CD4-positive, alpha-beta memory T cell (primary cell): Measurements from ENCODE around the gene KCNN2. TPM values are rescaled to one million over a fixed set of nuclear protein-coding genes. Genes with fewer than 3 reads are reported as not detected.

Source experiments
- CTCF ChIA-PET: fragments of 350-600 bp; sonication (Branson Sonifier 250); formaldehyde crosslinking; loops from one replicate; lab custom pipeline; 2021; ENCODE audit warnings: inconsistent platforms; ENCODE audit not compliant: partially characterized antibody; lab: Charles Lee
- POLR2A ChIA-PET: fragments of 350-600 bp; sonication (Branson Sonifier 250); formaldehyde crosslinking; loops from one replicate; lab custom pipeline; 2021; ENCODE audit not compliant: partially characterized antibody; lab: Charles Lee
- DNase-seq, 5 donors: peaks; one replicate each; pipeline versions ENCODE4 v3.0.0 to v3.0.0-alpha.2; 2020 to 2022; ENCODE audit warnings: mixed read lengths in 1 of 5
- H3K27ac ChIP-seq: one replicate; pipeline ENCODE4 v1.7.0; 2013; ENCODE audit warnings: low read depth, low read length
- H3K27me3 ChIP-seq: 2 replicates; pipeline ENCODE4 v1.7.0; 2013; ENCODE audit warnings: mild to moderate bottlenecking, low read length, moderate library complexity; ENCODE audit not compliant: insufficient read depth
- H3K36me3 ChIP-seq: 2 replicates; pipeline ENCODE4 v1.7.0; 2013; ENCODE audit warnings: mild to moderate bottlenecking, low read length, moderate library complexity; ENCODE audit not compliant: insufficient read depth
- H3K4me1 ChIP-seq: 2 replicates; pipeline ENCODE4 v1.7.0; 2013; ENCODE audit warnings: mild to moderate bottlenecking, low read length, moderate library complexity; ENCODE audit not compliant: insufficient read depth
- H3K4me3 ChIP-seq, 2 donors: one replicate each; pipeline ENCODE4 v1.7.0; 2013; ENCODE audit warnings: low read length in 2 of 2, mild to moderate bottlenecking in 1 of 2
- H3K9me3 ChIP-seq, 2 donors: one replicate each; pipeline ENCODE4 v1.7.0; 2013; ENCODE audit warnings: low read length in 2 of 2, control low read depth in 1 of 2; ENCODE audit not compliant: control insufficient read depth in 1 of 2
- H3K27ac Mint-ChIP-seq, 7 donors: one replicate each; pipeline ENCODE4 v1.8.0; 2020 to 2021; ENCODE audit warnings: mixed read lengths in 7 of 7, mild to moderate bottlenecking in 6 of 7, inconsistent platforms in 3 of 7, moderate library complexity in 3 of 7
- H3K27me3 Mint-ChIP-seq, 2 donors: one replicate each; pipeline ENCODE4 v1.8.0; 2020 to 2021; ENCODE audit warnings: mixed read lengths in 2 of 2
- H3K36me3 Mint-ChIP-seq, 2 donors: one replicate each; pipeline ENCODE4 v1.8.0; 2020 to 2021; ENCODE audit warnings: mixed read lengths in 2 of 2, inconsistent platforms in 1 of 2, mild to moderate bottlenecking in 1 of 2
- H3K4me1 Mint-ChIP-seq, 4 donors: one replicate each; pipeline ENCODE4 v1.8.0; 2020 to 2021; ENCODE audit warnings: mixed read lengths in 4 of 4, mild to moderate bottlenecking in 1 of 4
- H3K4me3 Mint-ChIP-seq, 8 donors: one replicate each; pipeline ENCODE4 v1.8.0; 2020 to 2021; ENCODE audit warnings: mixed read lengths in 8 of 8, mild to moderate bottlenecking in 7 of 8, moderate library complexity in 6 of 8, inconsistent platforms in 3 of 8
- H3K9me3 Mint-ChIP-seq, 8 donors: one replicate each; pipeline ENCODE4 v1.8.0; 2020 to 2021; ENCODE audit warnings: mixed read lengths in 8 of 8, mild to moderate bottlenecking in 5 of 8, inconsistent platforms in 3 of 8, moderate library complexity in 1 of 8
- intact Hi-C: fragments of 100-400 bp; cut with micrococcal nuclease; formaldehyde crosslinking; loops from one replicate; pipeline ENCODE4 v1.15.1; 2023
- polyA plus RNA-seq, 2 donors: library from polyadenylated mRNA; unstranded; fragments of 300-500 nt; fragmentation: Illumina TruSeq; gene quantifications; one replicate each; pipeline ENCODE4 v1.2.3, GENCODE V29; 2021
- total RNA-seq, 2 experiments: library from RNA; stranded (reverse); gene quantifications; one replicate each; pipeline ENCODE4 v1.2.3, GENCODE V29; 2021

Gene KCNN2
- total and polyA plus RNA-seq, 4 experiments from 2014 or later = not detected

DNA sequence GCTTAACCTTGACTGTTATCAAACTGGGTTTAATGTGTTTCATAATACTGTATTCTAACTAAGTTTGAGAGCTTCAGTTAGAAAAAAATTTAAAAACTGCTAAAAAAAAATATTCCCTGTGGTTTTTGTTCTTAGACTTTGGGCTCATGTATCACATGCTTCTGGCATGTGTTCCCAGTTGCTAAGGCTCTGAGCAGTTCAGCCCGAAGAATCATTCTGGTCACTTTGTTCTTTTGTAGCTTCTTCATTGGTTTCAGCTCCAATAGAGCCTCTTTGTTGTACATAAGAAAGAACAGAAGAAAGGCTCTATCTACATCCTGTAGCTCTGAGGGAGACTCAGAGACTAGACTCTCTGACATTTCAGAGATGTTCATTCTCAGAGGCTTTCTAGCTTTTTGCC is 25.6 kb downstream of the KCNN2 start:
- Histone ChIP-seq H3K36me3 (no peaks in the 10 kb centered on the region), H3K9me3 (no peaks in the 10 kb centered on the region), H3K27me3 (no peaks in the 10 kb centered on the region), H3K4me1 (no peaks in the 10 kb centered on the region), H3K4me3 (no peak overlapping the region), H3K27ac (no peak overlapping the region)
- Mint-ChIP-seq H3K9me3 (peaks cover 0 to 1% (median 0%) of the 10 kb centered on the region in 8 donors), H3K27me3 (no peaks in the 10 kb centered on the region), H3K27ac (no peak overlapping the region), H3K36me3 (no peaks in the 10 kb centered on the region), H3K4me3 (no peak overlapping the region), H3K4me1 (no peaks in the 10 kb centered on the region)
- ChIA-PET POLR2A (no interaction called here), CTCF (no interaction called here)
- intact Hi-C loops = no loop called here
- DNase-seq = no peak

DNA sequence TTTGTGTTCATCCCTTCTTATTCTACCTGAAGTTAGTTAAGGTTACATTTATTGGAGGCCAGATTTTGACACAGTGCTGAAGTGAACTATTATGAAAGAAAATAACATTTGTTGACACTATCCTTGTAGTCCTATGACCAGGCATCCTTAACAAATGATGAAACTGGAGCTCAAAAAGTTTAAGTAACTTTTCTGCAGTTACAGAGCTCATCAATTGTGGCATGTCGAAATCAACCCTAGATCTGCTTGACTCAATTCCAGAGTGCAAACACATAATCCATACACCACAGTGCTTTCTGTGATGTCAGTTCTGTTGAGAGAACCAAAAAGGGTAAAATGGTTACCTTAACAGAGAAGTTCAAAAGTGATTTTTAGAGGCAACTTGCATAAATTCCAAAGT is 28.6 kb downstream of the KCNN2 start:
- Histone ChIP-seq H3K36me3 (no peaks in the 10 kb centered on the region), H3K4me1 (no peaks in the 10 kb centered on the region), H3K27me3 (no peaks in the 10 kb centered on the region), H3K4me3 (no peak overlapping the region), H3K9me3 (no peaks in the 10 kb centered on the region), H3K27ac (no peak overlapping the region)
- Mint-ChIP-seq H3K4me1 (no peaks in the 10 kb centered on the region), H3K27ac (no peak overlapping the region), H3K27me3 (no peaks in the 10 kb centered on the region), H3K4me3 (no peak overlapping the region), H3K9me3 (peaks cover 0 to 1% (median 0%) of the 10 kb centered on the region in 8 donors), H3K36me3 (no peaks in the 10 kb centered on the region)
- intact Hi-C loops = no loop called here
- ChIA-PET POLR2A (no interaction called here), CTCF (no interaction called here)
- DNase-seq = no peak

DNA sequence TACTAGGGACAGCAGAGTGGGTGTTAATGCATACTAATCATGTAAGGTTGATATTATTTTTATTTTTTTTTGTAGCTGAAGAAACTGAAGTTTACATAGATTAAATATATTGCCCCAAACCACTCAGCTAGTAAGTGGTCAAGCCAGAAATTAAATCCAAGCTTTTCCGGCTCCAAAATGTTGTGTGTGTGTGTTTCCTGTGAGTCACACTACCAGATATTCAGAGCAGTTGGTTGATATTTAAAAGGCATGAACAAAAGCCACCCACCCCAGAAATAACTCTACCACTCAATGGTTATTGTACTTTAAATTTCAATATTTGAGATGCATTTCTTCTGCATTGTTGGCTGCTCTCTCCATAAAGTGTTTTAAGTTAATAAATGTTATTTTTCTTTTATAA is 29.5 kb downstream of the KCNN2 start:
- H3K27ac ChIP-seq = no peak overlapping the region
- H3K9me3 ChIP-seq = no peaks in the 10 kb centered on the region
- H3K27me3 ChIP-seq = no peaks in the 10 kb centered on the region
- no peaks in the 10 kb centered on the region for H3K27me3 Mint-ChIP-seq
- no peaks in the 10 kb centered on the region for H3K36me3 ChIP-seq
- H3K4me3 Mint-ChIP-seq = no peak overlapping the region
- no peaks in the 10 kb centered on the region for H3K4me1 Mint-ChIP-seq
- no peaks in the 10 kb centered on the region for H3K36me3 Mint-ChIP-seq
- H3K27ac Mint-ChIP-seq = no peak overlapping the region
- POLR2A ChIA-PET = no interaction called here
- H3K4me1 ChIP-seq = no peaks in the 10 kb centered on the region
- intact Hi-C loops = no loop called here
- no peak overlapping the region for H3K4me3 ChIP-seq
- DNase-seq = no peak
- CTCF ChIA-PET = no interaction called here
- peaks cover 0 to 1% (median 0%) of the 10 kb centered on the region in 8 donors for H3K9me3 Mint-ChIP-seq

DNA sequence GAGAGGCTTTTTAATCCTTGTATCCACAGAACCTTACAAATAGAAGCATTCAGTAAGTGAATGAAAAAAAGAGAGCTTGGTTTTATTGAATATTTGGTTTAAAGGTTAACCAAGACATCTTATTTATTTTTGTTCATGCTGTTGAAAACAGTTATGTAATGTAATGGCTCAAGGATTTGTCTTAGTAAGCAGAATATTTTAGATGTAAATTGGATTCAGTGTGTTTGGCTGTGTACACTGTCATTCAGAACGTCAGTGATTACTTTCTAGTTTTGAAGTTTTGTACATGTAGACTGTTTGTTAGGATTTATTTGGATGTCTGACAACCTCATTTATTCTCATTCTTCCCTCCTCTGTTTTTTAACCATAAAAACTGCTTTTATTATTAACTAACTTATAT is 31.3 kb downstream of the KCNN2 start:
- intact Hi-C loops = no loop called here
- Mint-ChIP-seq H3K27me3 (no peaks in the 10 kb centered on the region), H3K9me3 (peaks cover 0 to 1% (median 0%) of the 10 kb centered on the region in 8 donors), H3K4me3 (no peak overlapping the region), H3K36me3 (no peaks in the 10 kb centered on the region), H3K4me1 (no peaks in the 10 kb centered on the region), H3K27ac (no peak overlapping the region)
- Histone ChIP-seq H3K27me3 (no peaks in the 10 kb centered on the region), H3K36me3 (no peaks in the 10 kb centered on the region), H3K27ac (no peak overlapping the region), H3K4me1 (no peaks in the 10 kb centered on the region), H3K9me3 (no peaks in the 10 kb centered on the region), H3K4me3 (no peak overlapping the region)
- DNase-seq = no peak
- POLR2A ChIA-PET = no interaction called here
- CTCF ChIA-PET = no interaction called here

DNA sequence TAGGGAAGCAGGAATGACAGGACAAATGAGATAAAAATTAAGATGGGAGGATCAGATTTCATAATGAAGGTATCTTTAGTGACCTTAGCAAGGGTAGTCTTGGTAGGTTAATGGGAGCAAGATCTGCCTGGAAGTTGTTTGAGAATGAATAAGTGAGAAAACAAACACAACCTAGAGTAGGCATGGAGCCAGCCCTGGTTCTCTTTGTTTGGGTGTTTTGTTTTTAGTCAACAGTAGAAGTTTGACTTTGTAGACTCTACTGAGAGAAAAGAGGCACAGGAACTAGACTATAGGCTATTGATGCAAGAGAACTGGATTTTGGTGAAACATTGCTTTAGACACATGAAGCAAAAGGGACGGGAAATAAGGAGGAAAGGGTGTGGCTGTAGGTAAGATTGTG is 40.3 kb downstream of the KCNN2 start:
- peaks cover 0 to 9% (median 6%) of the 10 kb centered on the region in 8 donors for H3K9me3 Mint-ChIP-seq
- Histone ChIP-seq H3K4me3 (no peak overlapping the region), H3K36me3 (no peaks in the 10 kb centered on the region), H3K27me3 (no peaks in the 10 kb centered on the region), H3K9me3 (no peaks in the 10 kb centered on the region), H3K27ac (no peak overlapping the region), H3K4me1 (no peaks in the 10 kb centered on the region)
- H3K36me3 Mint-ChIP-seq = no peaks in the 10 kb centered on the region
- no peak for DNase-seq
- H3K4me3 Mint-ChIP-seq = no peak overlapping the region
- H3K27ac Mint-ChIP-seq = no peak overlapping the region
- H3K4me1 Mint-ChIP-seq = no peaks in the 10 kb centered on the region
- intact Hi-C loops = no loop called here
- no peaks in the 10 kb centered on the region for H3K27me3 Mint-ChIP-seq
- POLR2A ChIA-PET = no interaction called here
- CTCF ChIA-PET = no interaction called here

DNA sequence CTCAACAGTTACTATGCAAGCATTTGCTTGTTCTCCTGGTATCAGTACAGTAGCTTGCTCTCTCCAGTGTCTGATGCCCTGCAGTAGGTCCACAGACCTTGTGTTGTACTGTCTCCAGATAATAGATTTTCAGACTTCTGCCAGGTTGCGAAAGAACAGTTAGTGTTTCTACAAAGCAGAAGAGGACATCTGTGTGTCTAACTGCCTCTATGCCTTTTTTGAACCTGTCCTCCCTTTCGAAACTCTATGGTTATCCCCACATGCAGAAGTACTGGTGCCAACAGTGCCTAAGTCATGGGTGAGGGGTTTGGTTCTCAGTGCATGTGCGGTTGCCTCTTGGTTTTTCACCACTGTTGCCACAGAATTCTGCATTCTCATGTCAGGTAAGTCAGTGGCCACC is 45.9 kb downstream of the KCNN2 start:
- Histone ChIP-seq H3K9me3 (no peaks in the 10 kb centered on the region), H3K36me3 (no peaks in the 10 kb centered on the region), H3K27ac (no peak overlapping the region), H3K4me1 (no peaks in the 10 kb centered on the region), H3K27me3 (no peaks in the 10 kb centered on the region), H3K4me3 (no peak overlapping the region)
- Mint-ChIP-seq H3K4me3 (no peak overlapping the region), H3K9me3 (peaks cover 0 to 4% (median 0%) of the 10 kb centered on the region in 8 donors), H3K36me3 (no peaks in the 10 kb centered on the region), H3K4me1 (no peaks in the 10 kb centered on the region), H3K27me3 (no peaks in the 10 kb centered on the region), H3K27ac (no peak overlapping the region)
- intact Hi-C loops = no loop called here
- ChIA-PET POLR2A (no interaction called here), CTCF (no interaction called here)
- no peak for DNase-seq

DNA sequence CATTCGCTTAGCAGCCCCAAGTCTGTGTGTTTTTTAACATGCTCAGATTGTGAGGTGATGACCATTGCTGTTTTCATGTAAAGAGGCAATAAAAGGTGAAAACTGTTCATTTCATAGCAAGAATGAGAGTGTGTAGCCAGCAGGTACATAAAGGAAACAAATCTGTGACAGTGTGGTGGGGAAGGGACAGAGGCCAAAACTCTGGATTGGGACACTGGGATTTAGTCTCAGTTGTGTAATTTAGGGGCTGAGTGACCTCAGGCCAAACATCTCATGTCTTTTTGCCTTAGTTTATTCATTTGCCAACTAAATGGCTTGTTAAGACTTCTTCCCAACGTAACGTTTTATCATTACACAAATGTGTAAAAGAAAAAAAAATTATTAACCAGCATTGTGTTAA is 47.0 kb downstream of the KCNN2 start:
- CTCF ChIA-PET = no interaction called here
- no peak overlapping the region for H3K4me3 Mint-ChIP-seq
- POLR2A ChIA-PET = no interaction called here
- intact Hi-C loops = no loop called here
- no peaks in the 10 kb centered on the region for H3K27me3 Mint-ChIP-seq
- no peaks in the 10 kb centered on the region for H3K36me3 Mint-ChIP-seq
- H3K9me3 Mint-ChIP-seq = peaks cover 0 to 4% (median 0%) of the 10 kb centered on the region in 8 donors
- H3K27ac Mint-ChIP-seq = no peak overlapping the region
- Histone ChIP-seq H3K4me3 (no peak overlapping the region), H3K36me3 (no peaks in the 10 kb centered on the region), H3K27me3 (no peaks in the 10 kb centered on the region), H3K4me1 (no peaks in the 10 kb centered on the region), H3K27ac (no peak overlapping the region), H3K9me3 (no peaks in the 10 kb centered on the region)
- H3K4me1 Mint-ChIP-seq = no peaks in the 10 kb centered on the region
- no peak for DNase-seq

DNA sequence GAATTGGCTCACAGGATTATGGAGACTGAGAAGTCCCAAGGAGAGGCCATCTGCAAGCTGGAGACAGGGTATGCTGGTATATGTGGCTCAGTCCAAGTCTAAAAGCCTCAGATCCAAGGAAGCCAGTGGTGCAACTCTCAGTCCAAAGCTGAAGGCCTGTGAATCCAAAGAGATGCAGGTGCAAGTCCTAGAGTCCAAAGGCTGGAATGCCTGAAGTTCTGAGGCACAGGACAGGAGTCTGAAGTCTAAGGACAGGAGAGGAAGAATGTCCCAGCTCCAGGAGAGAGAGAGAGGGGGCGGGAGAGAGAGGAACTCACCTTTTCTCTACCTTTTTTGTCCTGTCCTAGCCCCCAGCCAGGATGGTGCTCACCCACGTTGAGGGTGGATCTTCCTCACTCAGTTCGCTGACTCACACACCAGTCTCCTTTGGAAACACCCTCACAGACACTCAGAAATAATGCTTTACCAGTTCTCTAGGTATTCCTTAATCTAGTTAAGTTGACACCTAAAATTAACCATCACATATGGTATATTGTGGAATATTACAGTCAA is 49.6 kb downstream of the KCNN2 start:
- Mint-ChIP-seq H3K4me1 (no peaks in the 10 kb centered on the region), H3K27me3 (no peaks in the 10 kb centered on the region), H3K36me3 (no peaks in the 10 kb centered on the region), H3K4me3 (no peak overlapping the region), H3K9me3 (peaks cover 0 to 1% (median 0%) of the 10 kb centered on the region in 8 donors), H3K27ac (no peak overlapping the region)
- Histone ChIP-seq H3K9me3 (no peaks in the 10 kb centered on the region), H3K4me1 (no peaks in the 10 kb centered on the region), H3K4me3 (no peak overlapping the region), H3K27ac (no peak overlapping the region), H3K36me3 (no peaks in the 10 kb centered on the region), H3K27me3 (no peaks in the 10 kb centered on the region)
- intact Hi-C loops = no loop called here
- DNase-seq = no peak
- CTCF ChIA-PET = no interaction called here
- POLR2A ChIA-PET = no interaction called here
